Measurements from ENCODE around the gene ETFA.

ETFA gene

DNA sequence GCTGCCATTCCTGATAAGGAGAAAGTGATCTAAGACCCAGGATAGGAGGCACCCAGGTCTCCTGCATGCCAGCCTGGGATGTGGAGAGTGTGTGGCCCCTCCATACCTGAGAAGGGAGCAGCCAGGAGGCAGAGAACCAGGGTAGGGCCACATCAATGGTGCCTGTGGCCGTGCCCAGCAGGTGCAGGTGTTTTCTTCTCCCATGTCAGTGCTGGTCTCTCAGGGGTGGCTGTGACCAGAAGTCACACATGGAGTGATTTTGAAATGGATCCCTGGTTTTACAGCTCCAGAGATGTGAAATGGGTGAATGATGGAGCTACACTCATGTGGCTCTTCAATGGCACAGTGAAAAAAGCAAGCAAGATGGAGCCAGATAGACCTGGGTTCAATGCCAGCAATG is 22.0 kb upstream of the ETFA start:
- ChIA-PET CTCF (interaction anchor here (0.9 to 2.7 kb wide), 9 partner anchors 10 to 183 kb away, joined by 3 to 17 read pairs (median 5); no protein-coding TSS in a partner anchor), POLR2A (no interaction called here)
- TF ChIP-seq, protein P1, sequence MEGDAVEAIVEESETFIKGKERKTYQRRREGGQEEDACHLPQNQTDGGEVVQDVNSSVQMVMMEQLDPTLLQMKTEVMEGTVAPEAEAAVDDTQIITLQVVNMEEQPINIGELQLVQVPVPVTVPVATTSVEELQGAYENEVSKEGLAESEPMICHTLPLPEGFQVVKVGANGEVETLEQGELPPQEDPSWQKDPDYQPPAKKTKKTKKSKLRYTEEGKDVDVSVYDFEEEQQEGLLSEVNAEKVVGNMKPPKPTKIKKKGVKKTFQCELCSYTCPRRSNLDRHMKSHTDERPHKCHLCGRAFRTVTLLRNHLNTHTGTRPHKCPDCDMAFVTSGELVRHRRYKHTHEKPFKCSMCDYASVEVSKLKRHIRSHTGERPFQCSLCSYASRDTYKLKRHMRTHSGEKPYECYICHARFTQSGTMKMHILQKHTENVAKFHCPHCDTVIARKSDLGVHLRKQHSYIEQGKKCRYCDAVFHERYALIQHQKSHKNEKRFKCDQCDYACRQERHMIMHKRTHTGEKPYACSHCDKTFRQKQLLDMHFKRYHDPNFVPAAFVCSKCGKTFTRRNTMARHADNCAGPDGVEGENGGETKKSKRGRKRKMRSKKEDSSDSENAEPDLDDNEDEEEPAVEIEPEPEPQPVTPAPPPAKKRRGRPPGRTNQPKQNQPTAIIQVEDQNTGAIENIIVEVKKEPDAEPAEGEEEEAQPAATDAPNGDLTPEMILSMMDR (IDR thresholded peaks at IDR 0.05; ENCODE audit: control extremely low read depth, extremely low read depth, low read depth, missing control alignments): no peak
- no peak for DNase-seq (ENCODE audit: extremely low spot score)

DNA sequence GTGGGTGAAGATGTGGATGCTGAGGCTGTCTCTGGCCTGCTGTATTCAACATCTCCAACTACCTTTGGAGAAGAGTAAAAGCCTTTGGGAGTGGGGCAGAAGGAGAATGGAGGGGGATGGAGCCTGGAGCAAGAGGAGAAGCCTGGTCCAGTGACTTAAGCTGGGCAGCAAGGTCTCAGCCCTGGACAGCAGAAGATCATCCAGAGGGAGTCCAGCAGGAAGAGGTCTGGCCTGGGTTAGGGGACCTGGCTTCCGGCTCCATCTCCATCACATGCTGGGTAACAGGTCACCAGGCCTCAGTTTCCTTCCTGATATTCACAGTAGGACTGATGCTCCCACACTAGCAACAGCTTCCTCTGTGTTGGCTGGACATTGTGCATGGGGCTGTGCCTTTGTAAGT is 21.5 kb upstream of the ETFA start:
- TF ChIP-seq, protein P1 (IDR thresholded peaks at IDR 0.05; ENCODE audit: control extremely low read depth, extremely low read depth, low read depth, missing control alignments): no peak
- ChIA-PET POLR2A (no interaction called here), CTCF (interaction anchor here (0.9 to 2.7 kb wide), 8 partner anchors 9 to 182 kb away, joined by 3 to 17 read pairs (median 5); no protein-coding TSS in a partner anchor)
- no peak for DNase-seq (ENCODE audit: extremely low spot score)

DNA sequence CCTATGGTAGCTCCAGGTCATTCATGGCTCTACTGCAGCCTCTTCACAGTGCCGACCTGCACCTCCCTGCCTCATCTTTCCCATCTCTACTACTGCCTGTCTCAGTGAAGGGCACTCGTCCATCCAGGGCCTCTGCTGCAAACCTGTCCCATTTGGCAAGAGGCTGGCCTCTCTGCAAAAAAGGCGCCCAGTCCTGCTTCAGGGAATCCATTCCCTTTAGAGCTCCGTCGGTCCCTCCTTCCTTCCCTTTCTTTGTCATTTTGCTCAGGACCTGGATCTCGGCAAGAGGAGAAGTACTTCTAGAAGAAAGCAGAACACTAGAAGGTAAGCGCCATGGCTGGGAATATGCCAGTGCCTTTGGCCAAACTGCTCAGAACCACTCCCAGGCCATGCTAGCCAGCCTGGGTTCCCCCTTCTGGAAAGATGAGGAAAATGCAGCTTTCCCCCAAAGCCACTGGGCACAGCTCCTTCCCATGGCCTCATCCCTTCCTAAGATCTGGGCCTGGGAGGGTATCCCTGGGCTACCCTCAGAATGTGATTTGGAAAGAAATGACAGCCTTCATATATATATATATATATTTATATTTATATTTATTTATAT is 18.9 kb upstream of the ETFA start:
- ChIA-PET CTCF (interaction anchor here (1.0 to 2.9 kb wide), 9 partner anchors 11 to 145 kb away, joined by 3 to 12 read pairs (median 7); no protein-coding TSS in a partner anchor), POLR2A (interaction anchor here (0.5 to 0.7 kb wide), 2 partner anchors 24 to 214 kb away, joined by 3 to 4 read pairs; no protein-coding TSS in a partner anchor)
- DNase-seq (ENCODE audit: extremely low spot score): no peak
- TF ChIP-seq, protein P1 (IDR thresholded peaks at IDR 0.05; ENCODE audit: control extremely low read depth, extremely low read depth, low read depth, missing control alignments): peak; percentile 30

GRCh38 chr15:76328958-76329357 is 17.7 kb upstream of the ETFA start:
- POLR2A ChIA-PET: no interaction called here

DNA sequence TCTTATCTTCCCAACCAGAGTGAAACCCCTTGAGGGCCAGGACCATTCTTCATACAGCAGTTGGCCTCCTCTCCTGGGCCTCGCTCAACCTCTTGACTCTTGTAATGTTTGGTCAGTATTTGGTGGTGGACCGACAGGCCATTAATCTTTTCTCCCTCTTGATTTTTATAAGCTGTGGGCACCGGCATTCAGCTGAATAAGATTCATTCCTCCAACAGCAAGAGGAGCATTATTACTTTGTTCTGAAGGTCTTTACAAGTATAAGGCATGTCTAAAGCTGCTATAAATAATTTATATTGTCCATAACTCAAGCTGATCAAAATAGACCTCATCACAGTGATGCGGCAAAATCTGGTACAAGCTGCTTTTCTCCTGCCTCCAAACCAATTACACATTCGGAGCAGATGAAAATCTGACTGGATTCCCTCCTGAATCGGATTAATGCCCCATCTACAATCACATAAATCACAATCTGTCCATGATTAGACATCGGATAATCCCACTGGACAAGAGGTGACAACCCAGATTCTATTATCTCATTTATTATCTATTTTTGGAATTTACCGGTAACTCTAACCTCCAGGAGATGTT is 16.9 kb upstream of the ETFA start:
- no peak for DNase-seq (ENCODE audit: extremely low spot score)
- POLR2A ChIA-PET: no interaction called here
- CTCF ChIA-PET: no interaction called here
- TF ChIP-seq, protein P1 (IDR thresholded peaks at IDR 0.05; ENCODE audit: control extremely low read depth, extremely low read depth, low read depth, missing control alignments): no peak

More at GRCh38 chr15:76328958-76329357, 17.7 kb upstream of the ETFA start:
- TF ChIP-seq, protein P1 (IDR thresholded peaks at IDR 0.05; ENCODE audit: control extremely low read depth, extremely low read depth, low read depth, missing control alignments): no peak
- no peak for DNase-seq (ENCODE audit: extremely low spot score)
- CTCF ChIA-PET: interaction anchor here (1.9 to 2.9 kb wide), 4 partner anchors 9 to 143 kb away, joined by 7 to 11 read pairs (median 8); no protein-coding TSS in a partner anchor

DNA sequence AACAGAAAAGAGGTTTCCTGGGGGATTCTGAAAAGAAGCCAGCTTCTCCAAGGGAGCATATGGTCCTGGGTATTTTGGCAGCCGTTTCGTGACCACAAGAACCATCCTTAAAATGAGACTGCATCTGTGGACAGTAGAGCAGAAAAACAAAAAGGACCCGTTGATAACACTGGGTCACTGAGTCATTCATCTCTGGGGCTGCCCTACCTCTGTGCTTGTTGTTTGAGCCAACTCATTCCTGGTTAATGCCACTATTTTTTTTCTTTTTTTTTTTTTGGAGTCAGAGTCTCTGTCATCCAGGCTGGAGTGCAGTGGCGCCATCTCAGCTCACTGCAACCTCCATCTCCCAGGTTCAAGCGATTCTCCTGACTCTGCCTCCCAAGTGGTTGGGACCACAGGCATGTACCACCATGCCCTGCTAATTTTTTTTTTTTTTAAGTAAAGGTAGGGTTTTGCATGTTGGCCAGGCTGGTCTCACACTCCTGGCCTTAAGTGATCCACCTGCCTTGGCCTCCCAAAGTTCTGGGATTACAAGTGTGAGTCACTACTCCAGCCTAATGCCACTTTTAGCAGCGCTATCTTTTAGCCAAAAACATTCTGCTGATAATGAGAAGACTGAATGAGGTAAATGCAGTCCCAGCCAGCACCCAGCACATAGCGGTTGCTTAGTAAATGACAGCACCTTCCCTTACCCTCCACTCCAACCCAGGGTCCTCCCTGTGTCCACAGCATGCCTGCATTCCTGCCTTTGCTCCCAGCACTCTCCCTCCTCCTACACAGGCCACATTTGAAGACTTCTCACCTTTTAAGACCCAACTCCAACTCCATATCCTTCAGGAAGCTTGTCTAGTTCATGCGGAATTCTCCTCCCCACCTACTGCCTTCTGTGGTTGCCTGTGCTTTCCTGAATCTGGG is 16.2 kb upstream of the ETFA start:
- CTCF ChIA-PET: no interaction called here

More for the DNA sequence above, 16.2 kb upstream of the ETFA start:
- POLR2A ChIA-PET: no interaction called here
- TF ChIP-seq, protein P1 (IDR thresholded peaks at IDR 0.05; ENCODE audit: control extremely low read depth, extremely low read depth, low read depth, missing control alignments): no peak
- no peak for DNase-seq (ENCODE audit: extremely low spot score)
